Measurements from ENCODE around the gene RRAS2.
"Not testable (repeated sequence)": the region's sequence is repeated elsewhere in the genome, so short reads cannot be mapped to it uniquely, and the experiment has no call there.

RRAS2 gene

GRCh38 chr11:14358729-14359439, at the start of gene RRAS2:
Gene RRAS2 (minus strand): TSS chr11:14359183. CDS start chr11:14358870, 313 bp downstream.
- peak; percentile 64 to 66 for DNase-seq (ENCODE audit: low read depth in 2 of 2)

- no peak for DNase-seq (ENCODE audit: low read depth in 2 of 2)
These were observed 49.6 kb upstream of the RRAS2 start for GRCh38 chr11:14408612-14409011.

GRCh38 chr11:14406116-14406515, 47.1 kb upstream of the RRAS2 start:
- not testable (repeated sequence) for DNase-seq (ENCODE audit: low read depth in 2 of 2)

GRCh38 chr11:14403528-14403927, 44.5 kb upstream of the RRAS2 start:
- DNase-seq (ENCODE audit: low read depth in 2 of 2) = not testable (repeated sequence)

- DNase-seq (ENCODE audit: low read depth in 2 of 2) = no peak
These were observed 40.1 kb upstream of the RRAS2 start for GRCh38 chr11:14399087-14399486.

- no peak for DNase-seq (ENCODE audit: low read depth in 2 of 2)
These were observed 37.3 kb upstream of the RRAS2 start for GRCh38 chr11:14396273-14396672.

GRCh38 chr11:14393889-14394288, 34.9 kb upstream of the RRAS2 start:
- no peak for DNase-seq (ENCODE audit: low read depth in 2 of 2)

- no peak for DNase-seq (ENCODE audit: low read depth in 2 of 2)
These were observed 34.1 kb upstream of the RRAS2 start for GRCh38 chr11:14393129-14393528.

- DNase-seq (ENCODE audit: low read depth in 2 of 2) = no peak
These were observed 31.7 kb upstream of the RRAS2 start for GRCh38 chr11:14390669-14391068.

- no peak for DNase-seq (ENCODE audit: low read depth in 2 of 2)
These were observed 29.4 kb upstream of the RRAS2 start for GRCh38 chr11:14388352-14388751.

GRCh38 chr11:14386895-14387480, 28.0 kb upstream of the RRAS2 start:
- no peak for DNase-seq (ENCODE audit: low read depth in 2 of 2)

GRCh38 chr11:14386081-14386480, 27.1 kb upstream of the RRAS2 start:
- DNase-seq (ENCODE audit: low read depth in 2 of 2) = no peak

GRCh38 chr11:14384338-14384737, 25.4 kb upstream of the RRAS2 start:
- no peak for DNase-seq (ENCODE audit: low read depth in 2 of 2)

- DNase-seq (ENCODE audit: low read depth in 2 of 2) = no peak
These were observed 23.0 kb upstream of the RRAS2 start for GRCh38 chr11:14381968-14382367.

- no peak for DNase-seq (ENCODE audit: low read depth in 2 of 2)
These were observed 22.1 kb upstream of the RRAS2 start for GRCh38 chr11:14380947-14381561.

- no peak for DNase-seq (ENCODE audit: low read depth in 2 of 2)
These were observed 21.3 kb upstream of the RRAS2 start for GRCh38 chr11:14380125-14380936.

GRCh38 chr11:14378171-14378570, 19.2 kb upstream of the RRAS2 start:
- no peak for DNase-seq (ENCODE audit: low read depth in 2 of 2)

- DNase-seq (ENCODE audit: low read depth in 2 of 2) = no peak
These were observed 17.9 kb upstream of the RRAS2 start for GRCh38 chr11:14376920-14377319.

- no peak for DNase-seq (ENCODE audit: low read depth in 2 of 2)
These were observed 16.2 kb upstream of the RRAS2 start for GRCh38 chr11:14374922-14375830.

- no peak for DNase-seq (ENCODE audit: low read depth in 2 of 2)
These were observed 15.1 kb upstream of the RRAS2 start for GRCh38 chr11:14373941-14374646.

GRCh38 chr11:14372011-14372410, 13.0 kb upstream of the RRAS2 start:
- no peak for DNase-seq (ENCODE audit: low read depth in 2 of 2)

Data from activated CD8-positive, alpha-beta memory T cell treated with anti-CD3 and anti-CD28 coated beads for 4 hours (primary cell).